VCaP (cell line): ENCODE data around the gene SUFU.

Source experiments
- H3K27ac ChIP-seq: fragments of 450-650 bp; 2 replicates; pipeline ENCODE4 v1.5.1; 2017
- CTCF ChIP-seq: fragments of 450-650 bp; conservative IDR thresholded peaks from 2 replicates; pipeline ENCODE4 v1.5.1; 2017; ENCODE audit warnings: mild to moderate bottlenecking, moderate library complexity

SUFU gene

GRCh38 chr10:102583435-102584417 lies 80.0 kb downstream of the SUFU start:
- TF ChIP-seq CTCF, result peak; percentile 90
- no peak overlapping the region for H3K27ac ChIP-seq

GRCh38 chr10:102585026-102585425 lies 81.3 kb downstream of the SUFU start:
- TF ChIP-seq CTCF, result no peak
- no peak overlapping the region for H3K27ac ChIP-seq

- no peak overlapping the region for H3K27ac ChIP-seq
- no peak for TF ChIP-seq CTCF
Observed at GRCh38 chr10:102586858-102587257, 83.1 kb downstream of the SUFU start.

GRCh38 chr10:102588875-102589274 lies 85.1 kb downstream of the SUFU start:
- no peak overlapping the region for H3K27ac ChIP-seq
- TF ChIP-seq CTCF, result no peak

GRCh38 chr10:102593074-102593803 lies 89.5 kb downstream of the SUFU start:
- H3K27ac ChIP-seq, result no peak overlapping the region
- TF ChIP-seq CTCF, result no peak

GRCh38 chr10:102593804-102594079 lies 90.0 kb downstream of the SUFU start:
- no peak overlapping the region for H3K27ac ChIP-seq
- no peak for TF ChIP-seq CTCF

- no peak overlapping the region for H3K27ac ChIP-seq
- TF ChIP-seq CTCF, result no peak
Observed at GRCh38 chr10:102595293-102595692, 91.5 kb downstream of the SUFU start.
